G401 (cell line): ENCODE data around the gene HOXD3. TPM values are rescaled to one million over a fixed set of nuclear protein-coding genes. Genes with fewer than 3 reads are reported as not detected.

Experiments
- DNase-seq: peaks from one replicate; pipeline ENCODE4 v3.0.0-alpha.2; 2015; ENCODE audit warnings: low spot score
- in situ Hi-C: cut with HindIII; loops from 2 replicates; pipeline ENCODE4 v1.10.0; 2016; ENCODE audit warnings: low sequenced_read_pairs, mixed read lengths
- total RNA-seq: library from RNA; depleted of rRNA; stranded (reverse); fragments of >200 nt; shearing (Covaris generic); gene quantifications from 2 replicates; pipeline ENCODE4 v1.2.3, GENCODE V29; 2014

The HOXD3 gene
- total RNA-seq, 1 experiment from 2014 or later, result 6.5 TPM

- no peak for DNase-seq
- in situ Hi-C loops, result no loop called here
Measured at GRCh38 chr2:176159663-176160250, 2.6 kb downstream of the HOXD3 start.

DNA sequence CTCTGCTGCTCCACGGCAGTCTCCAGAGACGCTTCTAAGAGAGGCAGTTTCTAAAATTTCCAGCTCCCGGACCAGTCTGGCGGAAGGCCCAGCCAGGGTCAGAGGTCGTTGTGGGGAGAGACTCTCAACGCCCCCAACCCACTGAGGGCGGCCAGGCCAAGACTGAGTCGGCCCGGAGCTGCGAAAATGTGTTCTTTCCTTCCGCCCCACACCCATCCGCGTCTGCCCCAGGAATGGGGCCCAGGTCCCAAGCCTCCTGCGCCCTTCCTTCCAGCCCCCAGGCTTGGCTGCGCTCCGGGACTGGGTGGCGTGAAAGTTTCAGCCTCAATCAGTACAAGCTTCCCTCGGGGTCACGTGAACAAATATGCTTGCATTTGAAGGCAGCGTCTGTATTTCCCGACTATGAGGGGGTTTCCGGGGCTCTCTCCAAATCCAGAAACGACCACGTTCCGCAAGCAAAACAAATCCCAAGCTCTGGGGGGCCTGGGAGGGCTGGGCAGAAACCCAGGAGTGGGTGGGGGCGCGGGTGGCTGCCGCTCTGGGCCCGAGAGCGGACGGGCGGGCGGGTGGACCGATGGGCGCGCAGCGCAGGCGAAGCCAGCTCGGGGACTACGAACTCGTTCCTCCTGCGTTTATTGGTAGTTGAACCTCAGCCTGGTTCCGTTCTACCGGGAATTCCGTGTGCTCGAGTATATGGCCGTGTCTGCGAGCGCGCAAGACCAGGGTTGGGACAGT lies 3.3 kb downstream of the HOXD3 start:
- in situ Hi-C loops, result no loop called here
- DNase-seq, result no peak

DNA sequence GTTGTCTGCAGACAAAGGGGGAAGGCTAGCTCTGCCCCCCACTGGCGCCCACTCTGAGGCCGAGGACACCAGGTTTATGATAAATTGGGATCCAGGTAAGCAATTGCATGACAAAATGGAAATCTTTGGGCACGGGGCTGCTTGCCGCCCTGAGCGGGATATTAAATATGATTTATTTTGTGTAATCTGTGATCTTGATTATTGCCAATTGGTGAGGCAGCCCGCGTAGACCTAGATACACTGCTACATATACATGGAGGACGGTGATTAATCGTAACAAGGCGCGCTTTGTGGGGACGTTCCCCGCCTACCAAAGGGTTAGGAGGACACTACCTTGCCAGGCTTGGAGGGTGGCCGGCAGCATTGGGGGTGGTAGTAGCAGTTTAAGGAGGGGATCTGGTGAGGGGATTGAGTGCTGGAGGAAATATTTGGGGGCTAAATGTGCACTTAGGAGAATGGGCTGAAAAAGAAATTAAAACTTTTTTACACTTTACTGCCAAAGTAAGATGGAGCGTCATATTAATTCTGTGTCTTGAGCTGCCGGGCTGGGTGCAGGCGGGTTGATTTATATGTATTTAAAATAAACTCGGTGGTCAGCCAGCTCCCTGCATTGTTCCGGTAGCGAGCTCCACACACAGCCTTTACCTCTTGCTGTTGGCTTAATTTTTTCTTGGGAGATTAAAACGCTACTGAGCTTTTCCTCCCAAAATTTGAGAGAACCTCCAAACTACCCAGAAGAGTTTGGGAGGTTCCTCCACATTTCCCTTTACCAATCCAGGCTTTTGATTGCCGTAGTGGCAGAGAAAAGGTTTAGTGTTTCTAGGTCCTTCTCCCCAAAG lies 4.1 kb downstream of the HOXD3 start:
- no peak for DNase-seq
- in situ Hi-C loops, result no loop called here

- in situ Hi-C loops, result no loop called here
- DNase-seq, result no peak
Measured at GRCh38 chr2:176161825-176162626, 4.9 kb downstream of the HOXD3 start.

DNA sequence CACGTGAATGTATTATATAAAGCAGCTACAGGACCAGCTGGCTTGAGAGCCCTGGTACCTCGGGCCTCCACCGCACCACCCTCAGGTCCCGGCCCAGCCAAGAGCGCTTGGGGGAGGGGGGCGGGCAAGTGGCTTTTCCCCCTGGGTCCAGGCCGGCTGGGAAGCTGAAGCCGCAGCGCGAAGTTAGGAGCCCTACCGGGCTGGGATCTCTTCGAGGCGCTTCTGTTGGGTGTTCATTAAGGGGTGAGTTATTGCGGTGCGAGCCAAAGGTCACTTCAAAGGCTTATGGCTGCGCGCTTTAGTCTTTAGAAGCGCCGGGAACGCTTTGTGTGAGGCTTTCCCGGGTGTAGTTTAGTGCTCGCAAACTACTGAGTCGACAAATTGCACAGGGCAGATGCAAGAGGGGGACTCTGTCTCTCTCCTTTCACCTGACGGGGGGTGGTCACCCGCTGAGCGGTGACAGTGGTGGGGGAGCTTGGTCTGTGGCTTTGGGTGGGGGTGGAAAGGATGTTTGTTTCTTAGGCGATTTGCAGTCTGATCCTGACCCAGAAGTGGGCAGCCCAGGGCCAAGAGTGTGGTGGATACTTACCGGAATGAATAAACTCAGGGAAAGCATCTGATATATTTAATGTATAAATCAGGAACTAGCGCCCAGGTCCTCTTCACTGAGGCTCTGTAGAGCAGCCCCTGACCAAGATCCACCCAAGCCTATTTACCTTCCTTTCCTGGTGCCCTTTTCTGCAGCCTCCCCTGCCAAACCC lies 6.0 kb downstream of the HOXD3 start:
- in situ Hi-C loops, result no loop called here
- no peak for DNase-seq

- in situ Hi-C loops, result no loop called here
- DNase-seq, result no peak
Measured at GRCh38 chr2:176163672-176164056, 6.6 kb downstream of the HOXD3 start.

GRCh38 chr2:176164201-176164600 lies 7.1 kb downstream of the HOXD3 start:
- no peak for DNase-seq
- in situ Hi-C loops, result no loop called here

GRCh38 chr2:176164611-176165369 lies 7.7 kb downstream of the HOXD3 start:
- DNase-seq, result no peak
- in situ Hi-C loops, result no loop called here

- in situ Hi-C loops, result no loop called here
- no peak for DNase-seq
Measured at GRCh38 chr2:176165370-176166050, 8.4 kb downstream of the HOXD3 start.

GRCh38 chr2:176166272-176166671 lies 9.2 kb downstream of the HOXD3 start:
- DNase-seq, result no peak
- in situ Hi-C loops, result no loop called here

- in situ Hi-C loops, result no loop called here
- no peak for DNase-seq
Measured at GRCh38 chr2:176167398-176167797, 10.3 kb downstream of the HOXD3 start.

DNA sequence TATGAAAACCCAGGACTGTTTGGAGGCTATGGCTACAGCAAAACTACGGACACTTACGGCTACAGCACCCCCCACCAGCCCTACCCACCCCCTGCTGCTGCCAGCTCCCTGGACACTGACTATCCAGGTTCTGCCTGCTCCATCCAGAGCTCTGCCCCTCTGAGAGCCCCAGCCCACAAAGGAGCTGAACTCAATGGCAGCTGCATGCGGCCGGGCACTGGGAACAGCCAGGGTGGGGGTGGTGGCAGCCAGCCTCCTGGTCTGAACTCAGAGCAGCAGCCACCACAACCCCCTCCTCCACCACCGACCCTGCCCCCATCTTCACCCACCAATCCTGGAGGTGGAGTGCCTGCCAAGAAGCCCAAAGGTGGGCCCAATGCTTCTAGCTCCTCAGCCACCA lies 12.1 kb downstream of the HOXD3 start:
- in situ Hi-C loops, result no loop called here
- DNase-seq, result no peak

GRCh38 chr2:176169711-176170110 lies 12.6 kb downstream of the HOXD3 start:
- in situ Hi-C loops, result no loop called here
- DNase-seq, result no peak

- in situ Hi-C loops, result no loop called here
- DNase-seq, result no peak
Measured at GRCh38 chr2:176170602-176171305, 13.6 kb downstream of the HOXD3 start.

GRCh38 chr2:176171351-176172006 lies 14.4 kb downstream of the HOXD3 start:
- DNase-seq, result no peak
- in situ Hi-C loops, result no loop called here

- DNase-seq, result no peak
- in situ Hi-C loops, result no loop called here
Measured at GRCh38 chr2:176172007-176172894, 15.1 kb downstream of the HOXD3 start.
